Effector memory CD4-positive, alpha-beta T cell (primary cell): ENCODE data around the gene ATRAID.

Source experiments
- DNase-seq, 3 donors: peaks; one replicate each; pipeline ENCODE4 v3.0.0-alpha.2; 2020
- H3K27ac ChIP-seq: 2 replicates; pipeline ENCODE4 v1.7.0; 2013; ENCODE audit warnings: mild to moderate bottlenecking, low read length, moderate library complexity; ENCODE audit not compliant: insufficient read depth, poor library complexity, severe bottlenecking
- H3K27me3 ChIP-seq: replicated peaks from 2 replicates; pipeline ENCODE4 v1.7.0; 2013; ENCODE audit warnings: mild to moderate bottlenecking, low read length; ENCODE audit not compliant: insufficient read depth, control insufficient read depth, poor library complexity, severe bottlenecking
- H3K36me3 ChIP-seq: 2 replicates; pipeline ENCODE4 v1.7.0; 2013; ENCODE audit warnings: mild to moderate bottlenecking, low read length, moderate library complexity; ENCODE audit not compliant: control insufficient read depth, insufficient read depth
- H3K4me1 ChIP-seq: 2 replicates; pipeline ENCODE4 v1.7.0; 2013; ENCODE audit warnings: low read length, mild to moderate bottlenecking; ENCODE audit not compliant: control insufficient read depth, insufficient read depth, poor library complexity, severe bottlenecking
- H3K4me3 ChIP-seq: 2 replicates; pipeline ENCODE4 v1.7.0; 2013; ENCODE audit warnings: low read length, low read depth, mild to moderate bottlenecking; ENCODE audit not compliant: insufficient read depth, poor library complexity, severe bottlenecking
- H3K9me3 ChIP-seq: 2 replicates; pipeline ENCODE4 v1.7.0; 2013; ENCODE audit warnings: mild to moderate bottlenecking, low read length, moderate library complexity; ENCODE audit not compliant: control insufficient read depth

The ATRAID gene

DNA sequence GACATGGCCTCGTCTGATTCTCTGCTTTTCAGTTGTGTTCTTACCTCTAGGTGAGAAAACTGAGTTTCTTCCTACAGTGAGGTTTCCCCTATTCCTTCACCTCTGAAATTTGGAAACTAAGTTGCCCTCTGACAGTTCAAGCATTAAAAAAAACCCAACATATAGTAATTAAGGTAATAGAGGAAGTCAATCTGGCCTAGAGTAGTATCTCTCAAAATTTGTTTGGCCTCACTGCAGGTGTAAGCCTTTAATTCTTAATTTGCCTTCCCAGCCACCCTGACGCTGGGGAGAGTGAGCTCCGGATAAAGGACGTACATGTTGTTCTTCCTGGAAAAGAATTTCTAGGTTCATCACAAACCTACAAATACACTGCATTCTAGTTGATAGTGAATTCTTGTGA is 6.8 kb downstream of the ATRAID start:
- no peak overlapping the region for H3K4me3 ChIP-seq
- no peak for DNase-seq
- no peak overlapping the region for H3K27ac ChIP-seq
- H3K9me3 ChIP-seq = no peaks in the 10 kb centered on the region
- peaks cover 8% of the 10 kb centered on the region for H3K4me1 ChIP-seq
- H3K36me3 ChIP-seq = peaks cover 14% of the 10 kb centered on the region
- no peaks in the 10 kb centered on the region for H3K27me3 ChIP-seq

DNA sequence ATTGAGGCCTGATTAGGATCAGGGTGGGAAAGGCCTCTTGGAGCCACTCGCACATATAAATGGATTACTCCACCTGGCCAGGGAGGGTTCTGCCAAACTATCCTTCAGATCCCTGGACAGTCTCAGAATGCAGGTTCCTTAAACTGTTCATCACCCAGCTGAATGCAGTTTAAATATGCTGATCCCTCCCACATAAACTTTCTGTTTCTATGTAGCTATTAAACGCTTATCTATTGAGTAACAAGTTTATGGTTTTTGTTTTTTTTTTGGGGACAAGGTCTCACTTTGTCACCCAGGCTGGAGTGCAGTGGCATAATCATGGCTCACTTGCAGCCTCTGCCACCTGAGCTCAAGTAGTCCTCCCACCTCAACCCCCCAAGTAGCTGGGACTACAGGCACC is 7.2 kb downstream of the ATRAID start:
- H3K9me3 ChIP-seq = no peaks in the 10 kb centered on the region
- no peak overlapping the region for H3K27ac ChIP-seq
- no peaks in the 10 kb centered on the region for H3K27me3 ChIP-seq
- no peak overlapping the region for H3K4me3 ChIP-seq
- peaks cover 8% of the 10 kb centered on the region for H3K4me1 ChIP-seq
- DNase-seq = no peak
- H3K36me3 ChIP-seq = peaks cover 19% of the 10 kb centered on the region

DNA sequence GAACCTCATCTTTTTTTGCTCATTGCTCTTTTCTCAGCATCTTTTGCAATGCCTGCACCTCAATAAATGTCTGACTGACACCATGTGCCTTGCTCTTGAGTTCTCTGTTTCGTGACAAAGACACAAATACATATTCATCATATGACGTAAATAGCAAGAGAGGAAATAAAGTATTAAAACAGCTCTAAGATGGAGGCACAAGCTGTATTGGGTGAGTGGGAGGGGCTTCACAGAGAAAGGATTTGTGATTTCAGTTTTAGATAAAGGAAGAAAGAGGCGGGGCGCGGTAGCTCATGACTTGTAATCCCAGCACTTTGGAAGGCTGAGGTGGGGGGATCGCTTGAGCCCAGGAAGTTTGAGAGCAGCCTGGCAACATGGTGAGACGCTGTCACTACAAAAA is 8.2 kb downstream of the ATRAID start:
- DNase-seq = no peak
- Histone ChIP-seq H3K4me1 (peaks cover 8% of the 10 kb centered on the region), H3K27ac (no peak overlapping the region), H3K4me3 (no peak overlapping the region), H3K27me3 (no peaks in the 10 kb centered on the region), H3K36me3 (peaks cover 29% of the 10 kb centered on the region), H3K9me3 (no peaks in the 10 kb centered on the region)

DNA sequence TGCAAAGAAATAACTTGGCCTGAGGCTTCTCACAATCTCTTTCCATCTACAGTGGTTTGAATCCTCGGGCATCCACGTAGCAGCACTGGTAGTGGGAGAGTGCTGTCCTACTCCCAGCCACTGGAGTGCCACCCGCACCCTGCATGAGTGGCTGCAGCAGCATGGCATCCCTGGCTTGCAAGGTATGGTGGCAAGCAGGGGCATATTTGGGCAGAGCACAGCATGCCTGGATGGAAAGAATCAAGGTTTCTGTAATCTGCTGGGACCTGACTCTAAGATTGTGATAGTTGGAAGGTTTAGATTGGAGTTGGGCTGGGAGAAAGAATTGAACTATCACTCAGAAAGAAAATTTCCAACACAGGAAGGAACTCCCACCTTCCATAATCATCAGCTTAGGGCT is 9.3 kb downstream of the ATRAID start:
- no peak overlapping the region for H3K27ac ChIP-seq
- no peak overlapping the region for H3K4me3 ChIP-seq
- H3K27me3 ChIP-seq = no peaks in the 10 kb centered on the region
- peaks cover 37% of the 10 kb centered on the region for H3K36me3 ChIP-seq
- peaks cover 8% of the 10 kb centered on the region for H3K4me1 ChIP-seq
- DNase-seq = no peak
- H3K9me3 ChIP-seq = no peaks in the 10 kb centered on the region

DNA sequence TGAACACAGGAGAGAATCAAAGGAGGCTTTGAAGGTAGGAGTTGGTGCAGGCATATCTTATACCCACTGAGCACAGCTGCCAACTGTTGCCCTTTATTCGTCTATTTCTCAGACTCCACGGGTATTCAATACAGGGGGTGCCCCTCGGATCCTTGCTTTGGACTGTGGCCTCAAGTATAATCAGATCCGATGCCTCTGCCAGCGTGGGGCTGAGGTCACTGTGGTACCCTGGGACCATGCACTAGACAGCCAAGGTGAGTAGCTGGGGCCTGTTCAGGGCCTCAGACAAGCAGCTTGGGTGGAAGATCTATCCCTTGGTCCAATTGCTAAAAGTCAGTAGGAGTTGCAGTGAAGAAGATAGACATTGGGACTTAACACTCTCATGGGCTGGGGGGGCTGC is 10.6 kb downstream of the ATRAID start:
- H3K4me3 ChIP-seq = no peak overlapping the region
- H3K9me3 ChIP-seq = no peaks in the 10 kb centered on the region
- no peak overlapping the region for H3K27ac ChIP-seq
- no peak for DNase-seq
- peaks cover 45% of the 10 kb centered on the region for H3K36me3 ChIP-seq
- peaks cover 8% of the 10 kb centered on the region for H3K4me1 ChIP-seq
- H3K27me3 ChIP-seq = no peaks in the 10 kb centered on the region

DNA sequence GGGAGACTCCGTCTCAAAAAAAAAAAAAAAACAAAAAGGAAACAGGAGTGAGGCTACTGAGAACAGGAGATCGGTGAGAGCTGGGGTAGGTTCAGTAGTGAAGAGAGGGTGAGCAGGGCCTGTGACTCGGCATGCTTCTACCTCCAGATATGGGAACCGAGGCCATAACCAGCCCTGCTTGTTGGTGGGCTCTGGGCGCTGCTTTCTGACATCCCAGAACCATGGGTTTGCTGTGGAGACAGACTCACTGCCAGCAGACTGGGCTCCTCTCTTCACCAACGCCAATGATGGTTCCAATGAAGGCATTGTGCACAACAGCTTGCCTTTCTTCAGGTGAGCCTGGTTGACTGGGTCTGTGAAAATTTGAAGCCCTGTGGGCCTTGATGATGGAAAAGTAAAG is 11.6 kb downstream of the ATRAID start:
- Histone ChIP-seq H3K4me1 (no peaks in the 10 kb centered on the region), H3K9me3 (no peaks in the 10 kb centered on the region), H3K4me3 (no peak overlapping the region), H3K27ac (no peak overlapping the region), H3K27me3 (no peaks in the 10 kb centered on the region), H3K36me3 (peaks cover 45% of the 10 kb centered on the region)
- DNase-seq = no peak

DNA sequence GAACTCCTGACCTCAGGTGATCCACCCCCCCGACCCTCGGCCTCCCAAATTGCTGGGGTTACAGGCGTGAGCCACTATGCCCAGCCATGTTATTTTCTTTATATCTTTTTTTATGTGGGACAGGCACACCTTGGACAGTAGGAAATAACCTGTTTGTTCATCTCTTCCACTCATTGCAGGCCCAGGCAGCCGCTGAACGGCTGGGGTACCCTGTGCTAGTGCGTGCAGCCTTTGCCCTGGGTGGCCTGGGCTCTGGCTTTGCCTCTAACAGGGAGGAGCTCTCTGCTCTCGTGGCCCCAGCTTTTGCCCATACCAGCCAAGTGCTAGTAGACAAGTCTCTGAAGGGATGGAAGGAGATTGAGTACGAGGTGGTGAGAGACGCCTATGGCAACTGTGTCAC is 13.7 kb downstream of the ATRAID start:
- H3K9me3 ChIP-seq = no peaks in the 10 kb centered on the region
- no peaks in the 10 kb centered on the region for H3K27me3 ChIP-seq
- H3K4me1 ChIP-seq = no peaks in the 10 kb centered on the region
- no peak for DNase-seq
- peaks cover 45% of the 10 kb centered on the region for H3K36me3 ChIP-seq
- no peak overlapping the region for H3K4me3 ChIP-seq
- H3K27ac ChIP-seq = no peak overlapping the region

DNA sequence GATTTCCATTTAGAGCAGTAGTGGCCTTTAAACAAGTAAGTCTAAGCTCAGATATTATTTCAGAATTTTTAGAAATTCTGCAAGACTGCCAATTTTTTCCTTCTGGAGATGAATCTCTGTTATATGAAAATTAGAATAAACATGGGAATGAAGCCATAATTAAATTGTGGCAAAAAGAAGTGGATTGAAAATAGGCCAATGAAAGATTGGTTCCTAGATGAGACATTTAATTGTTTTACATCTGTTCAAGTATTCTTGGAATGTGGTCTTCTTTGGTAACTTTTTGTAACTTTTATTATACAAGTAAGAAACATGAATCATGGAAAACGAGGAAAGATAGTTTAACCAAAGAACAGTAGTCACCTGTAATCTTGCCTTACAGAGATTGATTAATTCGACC is 15.7 kb downstream of the ATRAID start:
- Histone ChIP-seq H3K4me3 (no peak overlapping the region), H3K4me1 (no peaks in the 10 kb centered on the region), H3K27ac (no peak overlapping the region), H3K36me3 (peaks cover 56% of the 10 kb centered on the region), H3K27me3 (no peaks in the 10 kb centered on the region), H3K9me3 (no peaks in the 10 kb centered on the region)
- no peak for DNase-seq

DNA sequence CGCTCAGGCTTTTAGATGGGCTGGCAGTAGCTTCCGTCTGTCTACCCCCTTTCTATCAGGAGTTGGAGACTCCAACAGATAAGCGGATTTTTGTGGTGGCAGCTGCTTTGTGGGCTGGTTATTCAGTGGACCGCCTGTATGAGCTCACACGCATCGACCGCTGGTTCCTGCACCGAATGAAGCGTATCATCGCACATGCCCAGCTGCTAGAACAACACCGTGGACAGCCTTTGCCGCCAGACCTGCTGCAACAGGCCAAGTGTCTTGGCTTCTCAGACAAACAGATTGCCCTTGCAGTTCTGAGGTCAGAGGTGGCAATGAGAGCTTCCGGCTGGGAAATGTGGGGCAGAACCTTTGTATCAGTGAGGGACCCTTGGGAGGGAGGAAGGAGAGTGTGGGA is 20.1 kb downstream of the ATRAID start:
- Histone ChIP-seq H3K4me3 (no peak overlapping the region), H3K9me3 (no peaks in the 10 kb centered on the region), H3K4me1 (no peaks in the 10 kb centered on the region), H3K27ac (no peak overlapping the region), H3K27me3 (no peaks in the 10 kb centered on the region), H3K36me3 (peaks cover 56% of the 10 kb centered on the region)
- DNase-seq = no peak

DNA sequence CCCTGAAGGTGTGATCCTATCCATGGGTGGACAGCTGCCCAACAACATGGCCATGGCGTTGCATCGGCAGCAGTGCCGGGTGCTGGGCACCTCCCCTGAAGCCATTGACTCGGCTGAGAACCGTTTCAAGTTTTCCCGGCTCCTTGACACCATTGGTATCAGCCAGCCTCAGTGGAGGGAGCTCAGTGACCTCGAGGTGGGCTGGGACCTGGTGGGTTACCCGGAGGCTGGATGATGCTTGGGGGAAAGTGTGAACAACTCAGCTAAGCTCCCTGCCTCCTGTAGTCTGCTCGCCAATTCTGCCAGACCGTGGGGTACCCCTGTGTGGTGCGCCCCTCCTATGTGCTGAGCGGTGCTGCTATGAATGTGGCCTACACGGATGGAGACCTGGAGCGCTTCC is 21.5 kb downstream of the ATRAID start:
- no peaks in the 10 kb centered on the region for H3K9me3 ChIP-seq
- H3K27me3 ChIP-seq = no peaks in the 10 kb centered on the region
- H3K4me1 ChIP-seq = no peaks in the 10 kb centered on the region
- DNase-seq = no peak
- no peak overlapping the region for H3K4me3 ChIP-seq
- peaks cover 67% of the 10 kb centered on the region for H3K36me3 ChIP-seq
- H3K27ac ChIP-seq = no peak overlapping the region

DNA sequence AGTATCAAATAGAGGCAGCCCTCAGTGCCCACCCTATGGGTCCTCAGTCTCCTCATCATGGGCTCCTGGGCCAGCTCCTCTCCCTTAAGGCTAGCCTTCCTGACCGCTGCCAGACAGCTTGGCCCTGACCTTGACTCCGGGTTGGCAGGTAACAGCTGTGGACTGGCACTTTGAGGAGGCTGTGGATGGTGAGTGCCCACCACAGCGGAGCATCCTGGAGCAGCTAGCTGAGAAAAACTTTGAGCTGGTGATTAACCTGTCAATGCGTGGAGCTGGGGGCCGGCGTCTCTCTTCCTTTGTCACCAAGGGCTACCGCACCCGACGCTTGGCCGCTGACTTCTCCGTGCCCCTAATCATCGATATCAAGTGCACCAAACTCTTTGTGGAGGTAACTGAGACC is 24.3 kb downstream of the ATRAID start:
- no peaks in the 10 kb centered on the region for H3K27me3 ChIP-seq
- H3K36me3 ChIP-seq = peaks cover 91% of the 10 kb centered on the region
- no peaks in the 10 kb centered on the region for H3K4me1 ChIP-seq
- H3K27ac ChIP-seq = no peak overlapping the region
- H3K9me3 ChIP-seq = no peaks in the 10 kb centered on the region
- no peak overlapping the region for H3K4me3 ChIP-seq
- DNase-seq = no peak
